Suprapubic skin (tissue), 4 donors: ENCODE measurements around the gene HUS1. TPM values are rescaled to one million over a fixed set of nuclear protein-coding genes. Genes with fewer than 3 reads are reported as not detected.

Experiments used
- DNase-seq, 2 donors: peaks; one replicate each; pipeline ENCODE4 v3.0.0-alpha.2; 2019; ENCODE audit warnings: low spot score in 2 of 2
- H3K27ac ChIP-seq: fragments of 200-600 bp; sonication (generic); one replicate; pipeline ENCODE4 v1.5.1; 2019
- H3K27me3 ChIP-seq: fragments of 200-600 bp; sonication (generic); one replicate; pipeline ENCODE4 v1.5.1; 2019
- H3K36me3 ChIP-seq: fragments of 200-600 bp; sonication (generic); one replicate; pipeline ENCODE4 v1.5.1; 2019
- H3K4me1 ChIP-seq: fragments of 200-600 bp; sonication (generic); one replicate; pipeline ENCODE4 v1.5.1; 2019
- H3K4me3 ChIP-seq: fragments of 200-600 bp; sonication (generic); one replicate; pipeline ENCODE4 v1.5.1; 2019; ENCODE audit warnings: mild to moderate bottlenecking
- H3K9me3 ChIP-seq: fragments of 200-600 bp; sonication (generic); one replicate; pipeline ENCODE4 v1.5.1; 2019
- CTCF ChIP-seq, 2 donors: fragments of 200-600 bp in 1 of 2; fragments of 450-650 bp in 1 of 2; sonication (generic) in 1 of 2; IDR thresholded peaks; one replicate each; pipeline ENCODE4 v1.5.1; 2016 to 2019; ENCODE audit warnings: antibody characterized with exemption in 2 of 2, mild to moderate bottlenecking in 1 of 2, moderate library complexity in 1 of 2
- EP300 ChIP-seq: sonication (generic); formaldehyde crosslinking; IDR thresholded peaks from one replicate; pipeline ENCODE4 v1.6.1; 2017; ENCODE audit warnings: antibody characterized with exemption
- POLR2A ChIP-seq, 2 donors: fragments of 450-650 bp; IDR thresholded peaks; one replicate each; pipeline ENCODE4 v1.6.1; 2017; ENCODE audit warnings: antibody characterized with exemption in 2 of 2, mild to moderate bottlenecking in 2 of 2, moderate library complexity in 2 of 2
- POLR2AphosphoS5 ChIP-seq, 3 donors: sonication (generic); formaldehyde crosslinking; IDR thresholded peaks; one replicate each; pipeline ENCODE4 v1.6.1; 2017; ENCODE audit warnings: antibody characterized with exemption in 3 of 3
- WGBS: methylation state at CpG from one replicate; pipeline ENCODE4 v1.1.5; 2018; 5-methylcytosine and 5-hydroxymethylcytosine counted together
- total RNA-seq, 4 donors: library from RNA; depleted of rRNA; stranded (reverse); fragments of >200 nt; gene quantifications; one replicate each; pipeline ENCODE4 v1.1.0, GENCODE V29; 2016

The HUS1 gene
- total RNA-seq, 4 donors from 2014 or later, result 14.4 to 56.2 (median 21.5) TPM

DNA sequence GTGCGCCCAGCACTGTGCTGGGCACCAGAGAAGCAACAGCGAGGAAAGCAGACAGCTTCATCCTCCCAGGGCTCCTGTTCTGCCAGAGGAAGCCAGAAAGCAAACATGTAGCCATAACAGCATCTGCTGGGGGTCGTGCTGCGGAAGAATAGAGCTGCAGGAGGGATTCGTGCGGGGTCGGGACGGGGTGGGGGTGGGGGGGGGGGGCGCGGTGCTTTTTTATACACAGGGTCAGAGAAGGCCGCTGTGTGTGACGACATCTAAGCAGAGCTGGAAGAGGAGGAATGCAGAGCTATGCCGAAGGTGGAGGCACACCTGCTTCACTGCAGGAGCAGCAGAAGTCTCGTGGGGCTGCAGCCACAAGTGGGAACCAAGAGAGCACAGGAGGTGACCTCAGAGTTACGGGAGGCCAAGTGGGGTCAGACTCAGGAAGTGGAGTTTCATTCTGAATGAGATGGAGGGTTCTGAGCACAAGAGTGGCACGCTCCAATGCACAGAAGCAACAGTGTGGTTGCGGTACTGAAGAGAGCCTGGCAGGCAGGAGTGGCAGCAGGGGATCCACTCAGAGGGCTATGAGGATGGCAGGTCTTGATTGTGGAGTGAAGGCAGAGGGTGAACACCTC is 42.2 kb downstream of the HUS1 start:
- H3K4me1 ChIP-seq, result peaks cover 7% of the 10 kb centered on the region
- H3K27ac ChIP-seq, result no peak overlapping the region
- no peak for DNase-seq
- TF ChIP-seq POLR2AphosphoS5 (IDR thresholded peaks at IDR 0.05) (no peak), CTCF (IDR thresholded peaks at IDR 0.05) (no peak), POLR2A (IDR thresholded peaks at IDR 0.05) (no peak), EP300 (no peak)
- no peaks in the 10 kb centered on the region for H3K36me3 ChIP-seq
- H3K4me3 ChIP-seq, result no peak overlapping the region
- H3K9me3 ChIP-seq, result no peaks in the 10 kb centered on the region
- H3K27me3 ChIP-seq, result no peaks in the 10 kb centered on the region
- WGBS, result 71% methylated on average over 17 of the region's 17 CpGs

GRCh38 chr7:47936323-47936722 is 43.1 kb downstream of the HUS1 start:
- no peak overlapping the region for H3K27ac ChIP-seq
- TF ChIP-seq CTCF (IDR thresholded peaks at IDR 0.05) (no peak), EP300 (no peak), POLR2AphosphoS5 (IDR thresholded peaks at IDR 0.05) (no peak), POLR2A (IDR thresholded peaks at IDR 0.05) (no peak)
- peaks cover 7% of the 10 kb centered on the region for H3K4me1 ChIP-seq
- no peaks in the 10 kb centered on the region for H3K36me3 ChIP-seq
- no peak for DNase-seq
- 84% methylated on average over 4 of the region's 4 CpGs for WGBS
- H3K9me3 ChIP-seq, result no peaks in the 10 kb centered on the region
- H3K4me3 ChIP-seq, result no peak overlapping the region
- no peaks in the 10 kb centered on the region for H3K27me3 ChIP-seq

DNA sequence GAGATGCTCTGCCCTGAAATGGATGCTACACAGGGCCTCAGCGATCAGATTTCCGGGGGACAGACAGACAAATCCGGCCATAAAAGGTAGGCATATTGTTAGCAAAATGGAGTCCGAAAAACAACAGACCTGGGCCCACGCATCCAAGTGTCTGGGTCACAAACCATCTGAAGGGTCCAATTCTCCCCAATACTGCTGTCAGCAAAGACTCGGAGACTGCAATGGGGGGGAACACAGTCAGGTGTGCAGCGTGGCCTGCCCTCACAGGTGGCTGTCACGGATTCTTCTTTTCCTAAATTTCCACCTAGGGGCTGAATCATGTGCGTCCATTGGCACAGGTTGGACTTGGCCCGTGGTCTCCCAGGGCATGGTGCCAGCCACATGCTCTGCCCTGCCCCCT is 44.1 kb downstream of the HUS1 start:
- WGBS, result 86% methylated on average over 10 of the region's 10 CpGs
- Histone ChIP-seq H3K27ac (no peak overlapping the region), H3K4me3 (no peak overlapping the region), H3K4me1 (no peaks in the 10 kb centered on the region), H3K27me3 (no peaks in the 10 kb centered on the region), H3K9me3 (no peaks in the 10 kb centered on the region), H3K36me3 (no peaks in the 10 kb centered on the region)
- no peak for TF ChIP-seq CTCF (IDR thresholded peaks at IDR 0.05)
- no peak for TF ChIP-seq POLR2AphosphoS5 (IDR thresholded peaks at IDR 0.05)
- TF ChIP-seq EP300, result no peak
- no peak for TF ChIP-seq POLR2A (IDR thresholded peaks at IDR 0.05)
- DNase-seq, result no peak

GRCh38 chr7:47934831-47935230 is 44.6 kb downstream of the HUS1 start:
- no peak overlapping the region for H3K4me3 ChIP-seq
- H3K9me3 ChIP-seq, result no peaks in the 10 kb centered on the region
- no peaks in the 10 kb centered on the region for H3K36me3 ChIP-seq
- H3K27me3 ChIP-seq, result no peaks in the 10 kb centered on the region
- TF ChIP-seq EP300, result no peak
- DNase-seq, result no peak
- 86% methylated on average over 6 of the region's 6 CpGs for WGBS
- H3K4me1 ChIP-seq, result no peaks in the 10 kb centered on the region
- H3K27ac ChIP-seq, result no peak overlapping the region

- no peak for TF ChIP-seq POLR2A (IDR thresholded peaks at IDR 0.05)
- no peak for TF ChIP-seq EP300
- TF ChIP-seq POLR2AphosphoS5 (IDR thresholded peaks at IDR 0.05), result no peak
- no peak for TF ChIP-seq CTCF (IDR thresholded peaks at IDR 0.05)
- Histone ChIP-seq H3K27ac (no peak overlapping the region), H3K4me3 (no peak overlapping the region), H3K4me1 (no peaks in the 10 kb centered on the region), H3K36me3 (no peaks in the 10 kb centered on the region), H3K9me3 (no peaks in the 10 kb centered on the region), H3K27me3 (no peaks in the 10 kb centered on the region)
- 83% methylated on average over 8 of the region's 8 CpGs for WGBS
- no peak for DNase-seq
Measured at GRCh38 chr7:47933215-47933614, 46.2 kb downstream of the HUS1 start.
